HepG2 (cell line): Measurements from ENCODE around the gene GIPC2. TPM values are rescaled to one million over a fixed set of nuclear protein-coding genes. Genes with fewer than 3 reads are reported as not detected.

Source experiments
- ATAC-seq: fragments of 200-7000 bp; cut with Tn5 transposase; 3 replicates; pipeline ENCODE4 v1.9.1; 2020; ENCODE audit warnings: mild to moderate bottlenecking, moderate library complexity
- BruUV-seq: library from RNA; stranded (reverse); fragments of 400-500 nt; replicated peaks from 2 replicates; lab custom pipeline; 2021; lab: Mats Ljungman, UMichigan
- CTCF ChIA-PET: fragments of 300-600 bp; formaldehyde crosslinking; extraction: SDS; loops from one replicate; lab custom pipeline; 2021; ENCODE audit warnings: low total read pairs, inconsistent platforms, low intra/inter-chr PET ratio; lab: Yijun Ruan, JAX
- POLR2A ChIA-PET: fragments of 350-600 bp; sonication (Branson Sonifier 250); formaldehyde crosslinking; loops from one replicate; lab custom pipeline; 2020; ENCODE audit warnings: antibody characterized with exemption, inconsistent platforms; lab: Yijun Ruan, JAX
- DNase-seq: peaks from one replicate; pipeline ENCODE4 v3.0.0-alpha.2; 2015; ENCODE audit warnings: low spot score
- FAIRE-seq: peaks from 3 replicates; lab custom pipeline; 2011; peaks lifted over from hg19 to GRCh38; lab: Jason Lieb, UNC
- H2AFZ ChIP-seq: one replicate; pipeline ENCODE4 v1.6.1; 2011; ENCODE audit warnings: low read length, inconsistent platforms
- H3K27ac ChIP-seq: fragments of 300-600 bp; 3 replicates; pipeline ENCODE4 v1.8.0; 2011; ENCODE audit warnings: mixed run types, mild to moderate bottlenecking, mixed read lengths, low read length, inconsistent platforms; ENCODE audit not compliant: insufficient read depth; ENCODE audit errors: extremely low read length
- H3K27me3 ChIP-seq, 2 experiments: fragments of 200-600 bp in 1 of 2; 2 replicates in 1 of 2; 3 replicates in 1 of 2; pipeline versions ENCODE4 v1.6.0 to v1.8.0; 2011; ENCODE audit warnings: low read length in 2 of 2, mild to moderate bottlenecking in 2 of 2, moderate library complexity in 2 of 2, inconsistent platforms in 1 of 2; ENCODE audit not compliant: insufficient read depth in 2 of 2, control insufficient read depth in 1 of 2
- H3K36me3 ChIP-seq, 2 experiments: fragments of 200-600 bp in 1 of 2; replicated peaks in 1 of 2; 2 replicates in 1 of 2; 3 replicates in 1 of 2; pipeline versions ENCODE4 v1.5.1 to v1.8.0; 2011; ENCODE audit warnings: low read length in 2 of 2, inconsistent platforms in 1 of 2; ENCODE audit not compliant: insufficient read depth in 2 of 2, control insufficient read depth in 1 of 2
- H3K4me1 ChIP-seq: 2 replicates; pipeline ENCODE4 v1.5.1; 2012; ENCODE audit warnings: low read length, inconsistent platforms; ENCODE audit not compliant: insufficient read depth
- H3K4me2 ChIP-seq: 2 replicates; pipeline ENCODE4 v1.6.0; 2011; ENCODE audit warnings: low read depth, low read length, inconsistent platforms
- H3K4me3 ChIP-seq, 3 experiments: fragments of 200-600 bp in 1 of 3; sonication (generic), shearing (Covaris generic) in 1 of 3; replicated peaks in 1 of 3; 2 replicates each; pipeline ENCODE4 v1.5.1; 2011 to 2016; ENCODE audit warnings: low read length in 3 of 3, inconsistent platforms in 2 of 3, low read depth in 2 of 3, mild to moderate bottlenecking in 2 of 3, control low read depth in 1 of 3, mixed read lengths in 1 of 3; ENCODE audit not compliant: insufficient read depth in 1 of 3
- H3K79me2 ChIP-seq: one replicate; pipeline ENCODE4 v1.6.1; 2011; ENCODE audit warnings: low read length, inconsistent platforms; ENCODE audit not compliant: insufficient read depth
- H3K9ac ChIP-seq: 2 replicates; pipeline ENCODE4 v1.6.0; 2011; ENCODE audit warnings: mild to moderate bottlenecking, low read depth, low read length, inconsistent platforms; ENCODE audit not compliant: insufficient read depth
- H3K9me3 ChIP-seq: 2 replicates; pipeline ENCODE4 v1.5.1; 2012; ENCODE audit warnings: mild to moderate bottlenecking, low read length
- H4K20me1 ChIP-seq: 2 replicates; pipeline ENCODE4 v1.6.0; 2011; ENCODE audit warnings: inconsistent platforms, mild to moderate bottlenecking, low read length, moderate library complexity; ENCODE audit not compliant: insufficient read depth
- ESRRA ChIP-seq: sonication (generic); formaldehyde crosslinking; IDR thresholded peaks from 2 replicates; pipeline ENCODE4 v1.5.1; 2020; ENCODE audit warnings: mild to moderate bottlenecking, low read depth, missing genetic modification reagents
- HNF1A ChIP-seq, 2 experiments: sonication (generic) in 1 of 2; formaldehyde crosslinking in 1 of 2; IDR thresholded peaks; 2 replicates each; pipeline versions ENCODE4 v1.4.0 to v1.6.1; 2016 to 2020; ENCODE audit warnings: borderline replicate concordance in 1 of 2, low read depth in 1 of 2, mild to moderate bottlenecking in 1 of 2, missing genetic modification reagents in 1 of 2
- IRF9 ChIP-seq: sonication (generic); formaldehyde crosslinking; IDR thresholded peaks from 2 replicates; pipeline ENCODE4 v1.8.0; 2022; ENCODE audit warnings: missing genetic modification reagents, mild to moderate bottlenecking, borderline replicate concordance
- MAF1 ChIP-seq: sonication (generic); formaldehyde crosslinking; IDR thresholded peaks from 2 replicates; pipeline ENCODE4 v1.5.0; 2020; ENCODE audit warnings: missing genetic modification reagents, borderline replicate concordance
- MEF2D ChIP-seq: sonication (generic); formaldehyde crosslinking; IDR thresholded peaks from 2 replicates; pipeline ENCODE4 v1.5.1; 2020; ENCODE audit warnings: mild to moderate bottlenecking, missing genetic modification reagents
- SP140L ChIP-seq: sonication (generic); formaldehyde crosslinking; IDR thresholded peaks from 2 replicates; pipeline ENCODE4 v1.4.0; 2020; ENCODE audit warnings: missing genetic modification reagents, borderline replicate concordance
- ZSCAN25 ChIP-seq: sonication (generic); formaldehyde crosslinking; IDR thresholded peaks from 2 replicates; pipeline ENCODE4 v1.8.0; 2022; ENCODE audit warnings: mild to moderate bottlenecking, missing genetic modification reagents
- WGBS: methylation state at CpG from one replicate; pipeline ENCODE4 v1.1.6; 2017; ENCODE audit warnings: low lambda C conversion rate; 5-methylcytosine and 5-hydroxymethylcytosine counted together
- in situ Hi-C: cut with HindIII; loops from 2 replicates; pipeline ENCODE4 v1.10.0; 2017; ENCODE audit warnings: low pct_unique_long_range_greater_than_20kb; ENCODE audit not compliant: extremely low pct_ligation_motif_present
- intact Hi-C: fragments of 100-400 bp; cut with micrococcal nuclease; formaldehyde crosslinking; loops from one replicate; pipeline ENCODE4 v1.10.0; 2022; ENCODE audit not compliant: unreplicated experiment
- polyA plus RNA-seq, 8 experiments: library from polyadenylated mRNA; depleted of rRNA in 3 of 8; stranded (reverse) in 7 of 8; unstranded in 1 of 8; fragments of >200 nt; fragmentation: Illumina TruSeq in 4 of 8; extraction: Trizol in 4 of 8; gene quantifications; 2 replicates each; pipeline versions ENCODE4 v1.2.1 to v1.2.3, GENCODE V29; 2011 to 2016; ENCODE audit warnings: low read depth in 4 of 8, missing spikeins in 1 of 8, mixed read lengths in 1 of 8; ENCODE audit not compliant: insufficient read depth in 1 of 8
- total RNA-seq, 5 experiments: library from RNA; depleted of rRNA; stranded (reverse); fragments of >200 nt; fragmentation: Illumina TruSeq; extraction: Trizol; gene quantifications; 2 replicates each; pipeline ENCODE4 v1.2.3, GENCODE V29; 2016; ENCODE audit warnings: low read depth in 1 of 5

Gene GIPC2
- total and polyA plus RNA-seq, 2 of the 13 experiments (the other 11 are each of a cell fraction or from before 2014, with no cell fraction given), result 6.1 to 21.6 TPM

DNA sequence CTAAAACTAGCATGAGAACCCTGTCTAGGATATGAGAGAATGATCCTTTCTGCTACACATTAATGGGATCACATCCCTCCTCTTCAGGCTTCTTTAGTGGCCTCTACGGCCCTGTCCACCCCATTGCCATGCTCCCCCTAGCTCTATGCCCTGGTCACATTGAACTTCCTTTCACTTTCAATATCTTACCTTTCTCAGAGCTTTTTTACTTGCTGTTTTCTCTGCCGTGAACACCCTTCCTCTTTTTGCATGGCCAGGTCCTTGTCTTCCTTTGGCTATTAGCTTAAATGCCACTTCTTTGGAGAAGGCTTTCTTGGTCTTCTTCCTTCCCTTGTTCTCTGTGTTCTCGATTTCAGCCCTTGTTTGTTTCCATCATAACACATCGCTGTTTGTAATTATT, 97.4 kb downstream of the GIPC2 start:
- Histone ChIP-seq H3K4me2 (peak overlapping the region; percentile 26; the same call in 1 of the 2 replicates), H3K79me2 (no peaks in the 10 kb centered on the region), H2AFZ (no peak overlapping the region), H3K27ac (peak overlapping the region; percentile 21), H3K36me3 (peaks cover 0 to 4% of the 10 kb centered on the region in 2 experiments; a peak in 1 of 5 replicates), H4K20me1 (no peaks in the 10 kb centered on the region), H3K9ac (no peak overlapping the region), H3K4me3 (no peak overlapping the region)
- WGBS, result 73% methylated on average over 4 of the region's 4 CpGs
- CTCF ChIA-PET, result no interaction called here
- in situ Hi-C loops (loop anchor here (10.0 kb wide), 1 partner anchor 462 kb away; no protein-coding TSS in a partner anchor), intact Hi-C loops (loop anchor here (10.0 kb wide), 1 partner anchor 192 kb away; no protein-coding TSS in a partner anchor)
- POLR2A ChIA-PET, result no interaction called here
- TF ChIP-seq IRF9 (CRISPR knock-in tag), result no peak
- TF ChIP-seq ESRRA (CRISPR knock-in tag), result no peak
- TF ChIP-seq MEF2D (CRISPR knock-in tag), result no peak
- TF ChIP-seq ZSCAN25 (CRISPR knock-in tag), result no peak
- no peak for TF ChIP-seq SP140L
- TF ChIP-seq, all 625 proteins: peak for 0
- FAIRE-seq (no peak), ATAC-seq (peak; percentile 74), DNase-seq (no peak)
- H3K27me3 ChIP-seq, result no peaks in the 10 kb centered on the region
- H3K4me1 ChIP-seq, result peaks cover 18% of the 10 kb centered on the region
- no peaks in the 10 kb centered on the region for H3K9me3 ChIP-seq
- no TSS peak for BruUV-seq

GRCh38 chr1:78143673-78144072, 97.9 kb downstream of the GIPC2 start:
- Histone ChIP-seq H4K20me1 (no peaks in the 10 kb centered on the region), H3K4me2 (no peak overlapping the region), H3K9ac (no peak overlapping the region), H3K27me3 (no peaks in the 10 kb centered on the region), H3K9me3 (no peaks in the 10 kb centered on the region), H3K4me1 (peaks cover 18% of the 10 kb centered on the region), H3K27ac (peak overlapping the region; percentile 21), H3K36me3 (peaks cover 0 to 4% of the 10 kb centered on the region in 2 experiments; a peak in 1 of 5 replicates), H2AFZ (no peak overlapping the region), H3K4me3 (no peak overlapping the region), H3K79me2 (no peaks in the 10 kb centered on the region)
- ChIA-PET CTCF (no interaction called here), POLR2A (no interaction called here)
- peak; percentile 27 for DNase-seq
- no peak for FAIRE-seq
- peak; percentile 59 for ATAC-seq
- no peak for TF ChIP-seq MAF1 (CRISPR knock-in tag)
- peak; percentile 45; the same call in 1 of the 2 replicates for TF ChIP-seq HNF1A (IDR thresholded peaks at IDR 0.05; ENCODE audit: low read depth)
- no peak for TF ChIP-seq HNF1A (CRISPR knock-in tag; IDR thresholded peaks at IDR 0.05; ENCODE audit: borderline replicate concordance)
- 59% methylated on average over 2 of the region's 2 CpGs for WGBS
- intact Hi-C loops (loop anchor here (10.0 kb wide), 1 partner anchor 191 kb away; no protein-coding TSS in a partner anchor), in situ Hi-C loops (loop anchor here (10.0 kb wide), 1 partner anchor 461 kb away; no protein-coding TSS in a partner anchor)
- BruUV-seq, result no TSS peak
